Smooth muscle cell (in vitro differentiated cells): ENCODE measurements around the gene IL18R1. TPM values are rescaled to one million over a fixed set of nuclear protein-coding genes. Genes with fewer than 3 reads are reported as not detected.

Experiments
- DNase-seq: peaks from one replicate; lab custom pipeline; 2025; ENCODE audit not compliant: unreplicated experiment; lab: John Stamatoyannopoulos, UW
- H2AFZ ChIP-seq: fragments of 200-600 bp; sonication (generic); 2 replicates; pipeline ENCODE4 v1.6.0; 2016; ENCODE audit warnings: antibody characterized with exemption, low read depth, mild to moderate bottlenecking
- H3F3A ChIP-seq: fragments of 200-600 bp; sonication (generic); 2 replicates; pipeline ENCODE4 v1.6.0; 2017; ENCODE audit warnings: antibody characterized with exemption, low read depth
- H3K27ac ChIP-seq: fragments of 200-600 bp; sonication (generic); 2 replicates; pipeline ENCODE4 v1.5.1; 2016; ENCODE audit warnings: low read depth, mild to moderate bottlenecking
- H3K27me3 ChIP-seq: fragments of 200-600 bp; sonication (generic); 2 replicates; pipeline ENCODE4 v1.6.1; 2016; ENCODE audit warnings: low read depth, mild to moderate bottlenecking
- H3K36me3 ChIP-seq: fragments of 200-600 bp; sonication (generic); 2 replicates; pipeline ENCODE4 v1.5.1; 2016; ENCODE audit warnings: low read depth
- H3K4me1 ChIP-seq: fragments of 200-600 bp; sonication (generic); 2 replicates; pipeline ENCODE4 v1.5.1; 2016; ENCODE audit warnings: low read depth
- H3K4me2 ChIP-seq: fragments of 200-600 bp; sonication (generic); 2 replicates; pipeline ENCODE4 v1.6.0; 2016; ENCODE audit warnings: mild to moderate bottlenecking
- H3K4me3 ChIP-seq: fragments of 200-600 bp; sonication (generic); 2 replicates; pipeline ENCODE4 v1.5.1; 2016; ENCODE audit warnings: mild to moderate bottlenecking
- H3K79me2 ChIP-seq: fragments of 200-600 bp; sonication (generic); 2 replicates; pipeline ENCODE4 v1.6.0; 2016; ENCODE audit warnings: low read depth, mild to moderate bottlenecking
- H3K9ac ChIP-seq: fragments of 200-600 bp; sonication (generic); 2 replicates; pipeline ENCODE4 v1.6.0; 2016; ENCODE audit warnings: low read depth
- H3K9me3 ChIP-seq: fragments of 200-600 bp; sonication (generic); replicated peaks from 2 replicates; pipeline ENCODE4 v1.5.1; 2016; ENCODE audit warnings: low read depth
- H4K20me1 ChIP-seq: fragments of 200-600 bp; sonication (generic); 2 replicates; pipeline ENCODE4 v1.6.0; 2016; ENCODE audit warnings: low read depth
- WGBS: methylation state at CpG from one replicate; pipeline ENCODE4 v1.1.7; 2016; ENCODE audit warnings: low lambda C conversion rate; 5-methylcytosine and 5-hydroxymethylcytosine counted together
- polyA plus RNA-seq: library from polyadenylated mRNA; unstranded; fragments of >200 nt; fragmentation: Nextera tagmentation; extraction: Ambion mirVana; gene quantifications from 2 replicates; pipeline ENCODE4 v1.2.1, GENCODE V29; 2016
- total RNA-seq: library from RNA; depleted of rRNA; stranded (reverse); fragments of >200 nt; gene quantifications from 2 replicates; pipeline ENCODE4 v1.2.3, GENCODE V29; 2014
- TF ChIP-seq, protein P1 (sequence below): fragments of 200-600 bp; sonication (generic); IDR thresholded peaks from 2 replicates; pipeline ENCODE4 v1.5.1; 2017; ENCODE audit warnings: borderline replicate concordance, mild to moderate bottlenecking, antibody characterized with exemption; ENCODE audit not compliant: insufficient read depth, poor library complexity, severe bottlenecking

The IL18R1 gene
- total and polyA plus RNA-seq, 2 experiments from 2014 or later: 2.2 to 2.5 TPM

DNA sequence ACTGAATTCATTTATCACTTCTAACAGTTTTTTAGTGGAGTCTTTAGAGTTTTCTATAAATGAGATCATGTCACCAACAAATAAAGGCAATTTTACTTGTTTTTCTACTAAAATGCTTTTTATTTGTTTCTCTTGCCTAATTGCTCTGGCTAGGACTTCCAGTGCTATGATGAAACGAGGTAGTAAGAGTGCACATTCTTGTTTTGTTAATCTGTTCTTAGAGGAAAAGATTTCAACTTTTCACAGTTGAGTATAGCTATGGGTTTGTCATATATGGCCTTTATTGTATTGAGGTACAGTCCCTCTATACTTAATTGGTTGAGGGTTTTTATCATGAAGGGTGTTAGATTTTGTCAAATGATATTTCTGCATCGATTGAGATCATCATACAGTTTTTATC, 73.0 kb downstream of the IL18R1 start:
- H4K20me1 ChIP-seq: no peaks in the 10 kb centered on the region
- WGBS: 70% methylated on average over 2 of the region's 2 CpGs
- H3K4me2 ChIP-seq: no peak overlapping the region

DNA sequence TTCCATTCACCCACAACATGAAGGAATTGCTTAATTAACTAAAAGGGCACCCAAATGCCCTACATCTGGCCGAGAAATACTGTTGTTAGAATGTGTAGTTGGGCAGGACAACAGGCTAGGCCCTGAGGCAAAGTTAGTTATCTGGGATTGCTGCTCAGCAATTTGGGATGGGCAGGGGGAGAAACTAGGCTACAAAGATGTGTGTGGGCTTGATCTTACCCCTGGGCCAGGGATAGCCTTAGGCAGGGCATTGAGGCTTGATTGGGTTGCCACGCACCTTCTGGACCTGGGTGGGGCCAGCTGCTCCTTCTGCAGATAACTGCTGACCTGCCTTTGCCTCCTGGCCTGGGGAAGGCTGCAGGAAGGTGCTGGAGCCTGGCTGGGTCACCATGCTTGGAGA, 76.8 kb downstream of the IL18R1 start:
- Histone ChIP-seq H3K9ac (no peak overlapping the region), H3K9me3 (no peaks in the 10 kb centered on the region), H3F3A (no peaks in the 10 kb centered on the region), H2AFZ (no peak overlapping the region), H3K27me3 (no peaks in the 10 kb centered on the region), H3K4me2 (no peak overlapping the region), H3K27ac (no peak overlapping the region), H3K79me2 (no peaks in the 10 kb centered on the region), H3K36me3 (no peaks in the 10 kb centered on the region), H3K4me3 (no peak overlapping the region), H4K20me1 (no peaks in the 10 kb centered on the region), H3K4me1 (no peaks in the 10 kb centered on the region)
- TF ChIP-seq, protein P1, sequence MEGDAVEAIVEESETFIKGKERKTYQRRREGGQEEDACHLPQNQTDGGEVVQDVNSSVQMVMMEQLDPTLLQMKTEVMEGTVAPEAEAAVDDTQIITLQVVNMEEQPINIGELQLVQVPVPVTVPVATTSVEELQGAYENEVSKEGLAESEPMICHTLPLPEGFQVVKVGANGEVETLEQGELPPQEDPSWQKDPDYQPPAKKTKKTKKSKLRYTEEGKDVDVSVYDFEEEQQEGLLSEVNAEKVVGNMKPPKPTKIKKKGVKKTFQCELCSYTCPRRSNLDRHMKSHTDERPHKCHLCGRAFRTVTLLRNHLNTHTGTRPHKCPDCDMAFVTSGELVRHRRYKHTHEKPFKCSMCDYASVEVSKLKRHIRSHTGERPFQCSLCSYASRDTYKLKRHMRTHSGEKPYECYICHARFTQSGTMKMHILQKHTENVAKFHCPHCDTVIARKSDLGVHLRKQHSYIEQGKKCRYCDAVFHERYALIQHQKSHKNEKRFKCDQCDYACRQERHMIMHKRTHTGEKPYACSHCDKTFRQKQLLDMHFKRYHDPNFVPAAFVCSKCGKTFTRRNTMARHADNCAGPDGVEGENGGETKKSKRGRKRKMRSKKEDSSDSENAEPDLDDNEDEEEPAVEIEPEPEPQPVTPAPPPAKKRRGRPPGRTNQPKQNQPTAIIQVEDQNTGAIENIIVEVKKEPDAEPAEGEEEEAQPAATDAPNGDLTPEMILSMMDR: no peak
- 81% methylated on average over 2 of the region's 2 CpGs for WGBS
- no peak for DNase-seq

More for the DNA sequence above, 73.0 kb downstream of the IL18R1 start:
- Histone ChIP-seq H3K79me2 (no peaks in the 10 kb centered on the region), H3K36me3 (no peaks in the 10 kb centered on the region), H3K27ac (no peak overlapping the region), H3K4me3 (no peak overlapping the region), H3K9me3 (no peaks in the 10 kb centered on the region), H2AFZ (no peak overlapping the region), H3K4me1 (no peaks in the 10 kb centered on the region), H3K27me3 (peaks cover 19% of the 10 kb centered on the region), H3K9ac (no peak overlapping the region), H3F3A (no peaks in the 10 kb centered on the region)
- TF ChIP-seq, protein P1: no peak
- no peak for DNase-seq

DNA sequence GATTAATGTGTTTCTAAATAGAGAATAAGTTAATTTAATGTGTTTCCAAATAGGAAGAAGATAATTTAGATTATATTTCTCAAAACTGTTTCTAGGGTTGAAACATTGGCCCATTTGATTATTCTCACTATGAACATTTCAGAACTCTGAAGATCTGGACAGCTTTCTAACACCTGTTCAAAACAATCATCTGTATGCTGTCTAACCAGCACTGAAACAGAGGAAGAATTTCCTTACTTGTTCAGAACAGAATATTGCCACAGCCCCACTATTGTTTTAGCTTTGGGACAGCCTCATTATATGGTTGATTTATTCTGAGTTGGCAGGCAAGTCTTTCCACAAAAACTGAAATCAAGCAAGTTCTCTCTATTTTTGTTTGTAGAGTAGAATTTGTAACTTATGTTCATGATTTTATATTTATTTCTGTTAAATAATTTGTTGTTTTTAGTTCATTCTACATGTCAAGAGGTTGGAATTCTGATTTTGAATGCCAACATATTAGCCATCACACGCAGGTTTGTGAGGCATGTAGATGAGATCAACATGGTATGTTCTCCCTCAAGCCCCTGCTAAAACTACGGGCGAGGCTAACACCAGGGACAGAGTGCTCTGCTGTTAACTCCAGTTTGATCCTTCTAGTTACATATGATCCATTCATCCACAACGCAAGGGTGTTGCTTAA, 78.5 kb downstream of the IL18R1 start:
- DNase-seq: no peak
- Histone ChIP-seq H3K9me3 (no peaks in the 10 kb centered on the region), H4K20me1 (no peaks in the 10 kb centered on the region), H3K4me1 (no peaks in the 10 kb centered on the region), H3K4me2 (no peak overlapping the region), H3K79me2 (no peaks in the 10 kb centered on the region), H3K27me3 (no peaks in the 10 kb centered on the region), H3K4me3 (no peak overlapping the region), H2AFZ (no peak overlapping the region), H3K9ac (no peak overlapping the region), H3K36me3 (no peaks in the 10 kb centered on the region), H3F3A (no peaks in the 10 kb centered on the region), H3K27ac (no peak overlapping the region)
- WGBS: 86% methylated on average over 4 of the region's 4 CpGs
- TF ChIP-seq, protein P1: no peak

DNA sequence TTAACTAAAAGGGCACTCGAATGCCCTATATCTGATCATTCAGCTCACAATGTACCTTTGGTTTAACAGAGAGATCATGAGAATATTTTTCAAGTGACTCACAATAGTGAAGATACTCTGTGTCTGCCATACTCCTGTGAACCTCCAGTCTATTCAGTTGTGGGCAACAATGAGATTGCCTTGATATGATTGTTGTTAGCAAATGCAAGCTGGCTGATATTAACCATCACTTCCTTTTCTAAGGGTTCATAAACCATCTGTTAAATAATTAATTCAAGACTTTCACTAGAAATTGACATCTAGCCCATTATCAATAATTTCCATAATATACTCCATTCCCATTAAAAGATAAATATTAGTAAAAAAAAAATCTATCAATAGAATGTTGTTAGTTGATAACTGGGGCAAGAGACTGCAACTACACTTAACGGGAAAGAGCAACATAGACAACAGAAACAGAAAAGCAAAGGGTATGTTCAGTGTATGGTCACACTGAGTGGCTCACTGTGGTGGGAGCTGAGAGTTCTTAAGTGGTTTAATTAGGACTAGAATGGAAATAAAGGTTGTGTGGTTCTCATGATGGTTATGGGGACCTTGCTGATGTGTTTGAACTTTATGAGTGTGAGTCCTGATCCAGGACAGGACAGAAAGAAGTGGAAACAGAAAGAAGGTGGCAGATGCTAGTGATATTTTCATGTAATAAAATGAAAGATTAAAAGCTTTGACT, 79.2 kb downstream of the IL18R1 start:
- H3K4me1 ChIP-seq: no peaks in the 10 kb centered on the region
- TF ChIP-seq, protein P1: no peak

More for the DNA sequence above, 79.2 kb downstream of the IL18R1 start:
- Histone ChIP-seq H2AFZ (no peak overlapping the region), H4K20me1 (no peaks in the 10 kb centered on the region), H3K4me2 (no peak overlapping the region), H3K27ac (no peak overlapping the region), H3F3A (no peaks in the 10 kb centered on the region), H3K36me3 (no peaks in the 10 kb centered on the region), H3K4me3 (no peak overlapping the region), H3K9ac (no peak overlapping the region), H3K27me3 (no peaks in the 10 kb centered on the region), H3K79me2 (no peaks in the 10 kb centered on the region), H3K9me3 (no peaks in the 10 kb centered on the region)
- DNase-seq: no peak
- 78% methylated on average over 2 of the region's 2 CpGs for whole genome bisulfite sequencing
